A673 (cell line): ENCODE results near the gene SUCLG2.

ENCODE experiments used
- EZH2 ChIP-seq: fragments of 200-600 bp; sonication (generic); IDR thresholded peaks from 2 replicates; pipeline ENCODE4 v1.6.1; 2017; ENCODE audit warnings: borderline replicate concordance, low read depth, mild to moderate bottlenecking, mixed read lengths, antibody characterized with exemption, low read length; ENCODE audit not compliant: poor library complexity, severe bottlenecking
- TF ChIP-seq, protein P1 (sequence below): fragments of 300-800, 200-600 bp; sonication (generic); conservative IDR thresholded peaks from 2 replicates; pipeline ENCODE4 v1.5.1; 2017; ENCODE audit warnings: low read depth, mild to moderate bottlenecking, antibody characterized with exemption, low read length, moderate library complexity, mixed read lengths

DNA sequence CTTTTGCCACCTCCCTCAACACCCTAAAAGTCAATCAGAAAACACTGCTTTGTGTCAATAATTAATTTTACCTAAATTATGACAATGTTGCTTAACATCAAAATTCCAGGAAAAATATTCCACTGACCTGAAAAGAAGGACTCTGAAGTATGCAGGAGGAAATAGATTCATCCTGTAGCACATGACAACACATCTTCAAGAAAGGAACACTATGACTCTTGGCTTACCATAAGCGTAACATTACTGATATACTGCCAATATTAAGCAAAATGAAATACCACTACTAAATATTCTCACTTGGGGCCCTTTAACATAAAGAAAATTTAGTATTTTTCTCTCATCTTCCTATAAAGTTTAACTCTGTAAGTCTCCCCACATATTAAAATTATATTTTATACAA is 9.6 kb downstream of the SUCLG2 start:
- TF ChIP-seq, protein P1, sequence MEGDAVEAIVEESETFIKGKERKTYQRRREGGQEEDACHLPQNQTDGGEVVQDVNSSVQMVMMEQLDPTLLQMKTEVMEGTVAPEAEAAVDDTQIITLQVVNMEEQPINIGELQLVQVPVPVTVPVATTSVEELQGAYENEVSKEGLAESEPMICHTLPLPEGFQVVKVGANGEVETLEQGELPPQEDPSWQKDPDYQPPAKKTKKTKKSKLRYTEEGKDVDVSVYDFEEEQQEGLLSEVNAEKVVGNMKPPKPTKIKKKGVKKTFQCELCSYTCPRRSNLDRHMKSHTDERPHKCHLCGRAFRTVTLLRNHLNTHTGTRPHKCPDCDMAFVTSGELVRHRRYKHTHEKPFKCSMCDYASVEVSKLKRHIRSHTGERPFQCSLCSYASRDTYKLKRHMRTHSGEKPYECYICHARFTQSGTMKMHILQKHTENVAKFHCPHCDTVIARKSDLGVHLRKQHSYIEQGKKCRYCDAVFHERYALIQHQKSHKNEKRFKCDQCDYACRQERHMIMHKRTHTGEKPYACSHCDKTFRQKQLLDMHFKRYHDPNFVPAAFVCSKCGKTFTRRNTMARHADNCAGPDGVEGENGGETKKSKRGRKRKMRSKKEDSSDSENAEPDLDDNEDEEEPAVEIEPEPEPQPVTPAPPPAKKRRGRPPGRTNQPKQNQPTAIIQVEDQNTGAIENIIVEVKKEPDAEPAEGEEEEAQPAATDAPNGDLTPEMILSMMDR: no peak
- TF ChIP-seq EZH2: no peak
